ENCODE data around the gene EHMT1. TPM values are rescaled to one million over a fixed set of nuclear protein-coding genes. Genes with fewer than 3 reads are reported as not detected.

EHMT1 gene
- total and polyA plus RNA-seq, 9 of the 15 experiments (the other 6 are each of a cell fraction or from before 2014, with no cell fraction given) = 2.2 to 76.0 (median 36.4) TPM

DNA sequence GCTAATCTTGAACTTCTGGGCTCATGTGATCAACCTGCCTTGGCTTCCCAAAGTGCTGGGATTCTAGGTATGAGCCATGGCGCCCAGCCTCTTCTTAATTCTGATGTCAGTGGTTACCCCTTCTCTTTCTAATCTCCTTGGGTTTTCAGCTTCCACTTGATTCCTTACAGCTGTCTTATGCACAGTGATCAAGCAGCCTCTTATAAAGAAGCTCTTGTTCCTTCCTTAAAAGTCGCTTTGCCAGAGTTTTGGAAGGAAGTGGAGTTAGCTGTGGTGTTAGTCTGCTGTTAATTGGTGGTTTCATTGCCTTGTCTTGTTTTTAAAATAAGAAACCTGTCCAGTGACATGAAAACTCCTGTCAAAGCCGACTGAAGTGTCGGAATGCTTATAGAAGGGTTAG is 130.7 kb downstream of the EHMT1 start (continued):
- TF ChIP-seq, protein P1, sequence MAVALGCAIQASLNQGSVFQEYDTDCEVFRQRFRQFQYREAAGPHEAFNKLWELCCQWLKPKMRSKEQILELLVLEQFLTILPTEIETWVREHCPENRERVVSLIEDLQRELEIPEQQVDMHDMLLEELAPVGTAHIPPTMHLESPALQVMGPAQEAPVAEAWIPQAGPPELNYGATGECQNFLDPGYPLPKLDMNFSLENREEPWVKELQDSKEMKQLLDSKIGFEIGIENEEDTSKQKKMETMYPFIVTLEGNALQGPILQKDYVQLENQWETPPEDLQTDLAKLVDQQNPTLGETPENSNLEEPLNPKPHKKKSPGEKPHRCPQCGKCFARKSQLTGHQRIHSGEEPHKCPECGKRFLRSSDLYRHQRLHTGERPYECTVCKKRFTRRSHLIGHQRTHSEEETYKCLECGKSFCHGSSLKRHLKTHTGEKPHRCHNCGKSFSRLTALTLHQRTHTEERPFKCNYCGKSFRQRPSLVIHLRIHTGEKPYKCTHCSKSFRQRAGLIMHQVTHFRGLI (CRISPR knock-in tag; IDR thresholded peaks at IDR 0.05) = no peak
- TF ChIP-seq TCF7 (IDR thresholded peaks at IDR 0.05; ENCODE audit: borderline replicate concordance) (no peak), ZC3H4 (CRISPR knock-in tag; IDR thresholded peaks at IDR 0.05; ENCODE audit: borderline replicate concordance) (no peak), MYC (IDR thresholded peaks at IDR 0.05; ENCODE audit: low read depth, low read length) (no peak), MYC (CRISPR knock-in tag; IDR thresholded peaks at IDR 0.05; ENCODE audit: borderline replicate concordance, low read depth) (no peak), EHMT2 (IDR thresholded peaks at IDR 0.05) (no peak), MECOM (CRISPR knock-in tag; IDR thresholded peaks at IDR 0.05) (no peak), PTTG1 (tag; IDR thresholded peaks at IDR 0.05; ENCODE audit: low read depth) (no peak), MBD2 (IDR thresholded peaks at IDR 0.05; ENCODE audit: borderline replicate concordance, low read depth) (no peak), ZSCAN29 (IDR thresholded peaks at IDR 0.05) (no peak)

GRCh38 chr9:137750007-137750406 is 131.2 kb downstream of the EHMT1 start:
- Histone ChIP-seq H3K27me3 (ENCODE audit: control insufficient read depth in 2 of 2, insufficient read depth in 2 of 2, low read length in 2 of 2) (no peaks in the 10 kb centered on the region), H3K9me3 (replicated peaks; ENCODE audit: control insufficient read depth, insufficient read depth, low read depth, low read length) (no peaks in the 10 kb centered on the region), H4K20me1 (replicated peaks; ENCODE audit: control insufficient read depth, insufficient read depth, low read length) (no peaks in the 10 kb centered on the region), H3K4me1 (replicated peaks in 1 of 2; ENCODE audit: control insufficient read depth in 2 of 2, insufficient read depth in 2 of 2, low read length in 2 of 2) (peaks cover 3 to 14% of the 10 kb centered on the region in 2 experiments; a peak in 4 of 5 replicates), H3K4me2 (ENCODE audit: insufficient read depth, low read length) (no peak overlapping the region), H3K9ac (ENCODE audit: insufficient read depth in 1 of 2, low read depth in 2 of 2, low read length in 2 of 2) (no peak overlapping the region), H3K4me3 (no peak overlapping the region), H3K9me1 (ENCODE audit: control insufficient read depth, insufficient read depth, low read length) (no peaks in the 10 kb centered on the region), H2AFZ (ENCODE audit: low read depth, low read length) (no peak overlapping the region), H3K79me2 (ENCODE audit: control insufficient read depth, insufficient read depth, low read length) (0 out of 3 replicates have a peak, but pooled peaks cover 3% of the 10 kb centered on the region), H3K36me3 (ENCODE audit: control insufficient read depth, insufficient read depth, low read length) (peaks cover 71% of the 10 kb centered on the region), H3K27ac (ENCODE audit: extremely low read depth, low read depth, low read length) (no peak overlapping the region)
- FAIRE-seq (peak; percentile 56), DNase-seq (ENCODE audit: extremely low read depth in 1 of 4, low spot score in 3 of 4) (no peak), ATAC-seq (no peak)
- in situ Hi-C loops (cut with MboI) (no loop called here), intact Hi-C loops (cut with micrococcal nuclease) (no loop called here)
- WGBS (ENCODE audit: insufficient coverage, low coverage, missing lambda C conversion rate) = 61% methylated on average over 3 of the region's 3 CpGs
- BruUV-seq (replicated peaks) = no TSS peak
- ChIA-PET POLR2A (interaction anchor here (1.6 kb wide), 1 partner anchor 27 kb away, joined by 4 read pairs; no protein-coding TSS in a partner anchor), CTCF (ENCODE audit: low intra/inter-chr PET ratio) (no interaction called here)
- TF ChIP-seq ELF1 (tag; IDR thresholded peaks at IDR 0.05) (no peak), FOS (IDR thresholded peaks at IDR 0.05; ENCODE audit: extremely low read depth, insufficient read length) (no peak), C11orf30 (IDR thresholded peaks at IDR 0.05; ENCODE audit: low read depth) (peak; percentile 80), ZNF316 (IDR thresholded peaks at IDR 0.05) (peak; percentile 91), MAFK (IDR thresholded peaks at IDR 0.05; ENCODE audit: low read length) (peak; percentile 84), MAFG (tag; conservative IDR thresholded peaks at IDR 0.05) (peak; percentile 78), MAFF (IDR thresholded peaks at IDR 0.05; ENCODE audit: low read length) (peak; percentile 89), OTX1 (CRISPR knock-in tag; IDR thresholded peaks at IDR 0.05) (no peak)
